OCI-LY1 (cell line): ENCODE data around the gene ADCY1.

Source experiments
- H2AFZ ChIP-seq: fragments of 200-600 bp; sonication (generic), shearing (Covaris generic); 2 replicates; pipeline ENCODE4 v1.6.0; 2014; ENCODE audit warnings: antibody characterized with exemption, mild to moderate bottlenecking, low read length
- H3F3A ChIP-seq: fragments of 200-600 bp; sonication (generic), shearing (Covaris generic); 2 replicates; pipeline ENCODE4 v1.6.0; 2014; ENCODE audit warnings: mild to moderate bottlenecking, antibody characterized with exemption, low read length, moderate library complexity; ENCODE audit not compliant: insufficient read depth
- H3K27ac ChIP-seq: fragments of 200-600 bp; sonication (generic); 2 replicates; pipeline ENCODE4 v1.5.1; 2014; ENCODE audit warnings: low read length, mixed run types, mild to moderate bottlenecking, low read depth; ENCODE audit not compliant: poor library complexity, severe bottlenecking
- H3K27me3 ChIP-seq: fragments of 200-600 bp; sonication (generic); 2 replicates; pipeline ENCODE4 v1.6.0; 2014; ENCODE audit warnings: antibody characterized with exemption, mild to moderate bottlenecking, low read length, moderate library complexity; ENCODE audit not compliant: insufficient read depth
- H3K36me3 ChIP-seq: fragments of 200-600 bp; sonication (generic); 2 replicates; pipeline ENCODE4 v1.6.1; 2014; ENCODE audit warnings: mild to moderate bottlenecking, antibody characterized with exemption, low read length, moderate library complexity, mixed read lengths; ENCODE audit not compliant: insufficient read depth
- H3K4me1 ChIP-seq: fragments of 200-600 bp; sonication (generic); 2 replicates; pipeline ENCODE4 v1.5.1; 2014; ENCODE audit warnings: mild to moderate bottlenecking, low read length, moderate library complexity; ENCODE audit not compliant: insufficient read depth, severe bottlenecking
- H3K4me2 ChIP-seq: fragments of 200-600 bp; sonication (generic), shearing (Covaris generic); 2 replicates; pipeline ENCODE4 v1.6.1; 2014; ENCODE audit warnings: low read length
- H3K4me3 ChIP-seq: fragments of 200-600 bp; sonication (generic); 2 replicates; pipeline ENCODE4 v1.5.1; 2014; ENCODE audit warnings: low read length, low read depth, mild to moderate bottlenecking, mixed read lengths; ENCODE audit not compliant: poor library complexity, severe bottlenecking
- H3K79me2 ChIP-seq: fragments of 200-600 bp; shearing (Covaris generic); 2 replicates; pipeline ENCODE4 v1.6.1; 2016; ENCODE audit warnings: mixed run types, low read length, mixed read lengths; ENCODE audit not compliant: insufficient read depth
- H3K9ac ChIP-seq: fragments of 200-600 bp; sonication (generic), shearing (Covaris generic); 2 replicates; pipeline ENCODE4 v1.6.1; 2014; ENCODE audit warnings: mild to moderate bottlenecking, low read length, mixed read lengths
- H3K9me2 ChIP-seq: fragments of 200-600 bp; sonication (generic), shearing (Covaris generic); 2 replicates; pipeline ENCODE4 v1.6.1; 2014; ENCODE audit warnings: low read depth, mild to moderate bottlenecking, low read length, mixed read lengths
- H3K9me3 ChIP-seq: fragments of 200-600 bp; shearing (Covaris generic); 2 replicates; pipeline ENCODE4 v1.6.1; 2014; ENCODE audit warnings: low read length, mixed read lengths
- H4K20me1 ChIP-seq: fragments of 200-600 bp; sonication (generic), shearing (Covaris generic); 2 replicates; pipeline ENCODE4 v1.6.0; 2016; ENCODE audit warnings: mild to moderate bottlenecking, low read length; ENCODE audit not compliant: insufficient read depth
- EZH2 ChIP-seq: fragments of 200-600 bp; sonication (generic), shearing (Covaris generic); IDR thresholded peaks from 2 replicates; pipeline ENCODE4 v1.8.0; 2017; ENCODE audit warnings: borderline replicate concordance, mixed run types, mild to moderate bottlenecking, antibody characterized with exemption, low read length, moderate library complexity, mixed read lengths
- TF ChIP-seq, protein P1 (sequence below): fragments of 200-600 bp; sonication (generic), shearing (Covaris generic); IDR thresholded peaks from 2 replicates; pipeline ENCODE4 v1.5.1; 2017; ENCODE audit warnings: mild to moderate bottlenecking, antibody characterized with exemption, low read length, moderate library complexity, mixed read lengths

ADCY1 gene

DNA sequence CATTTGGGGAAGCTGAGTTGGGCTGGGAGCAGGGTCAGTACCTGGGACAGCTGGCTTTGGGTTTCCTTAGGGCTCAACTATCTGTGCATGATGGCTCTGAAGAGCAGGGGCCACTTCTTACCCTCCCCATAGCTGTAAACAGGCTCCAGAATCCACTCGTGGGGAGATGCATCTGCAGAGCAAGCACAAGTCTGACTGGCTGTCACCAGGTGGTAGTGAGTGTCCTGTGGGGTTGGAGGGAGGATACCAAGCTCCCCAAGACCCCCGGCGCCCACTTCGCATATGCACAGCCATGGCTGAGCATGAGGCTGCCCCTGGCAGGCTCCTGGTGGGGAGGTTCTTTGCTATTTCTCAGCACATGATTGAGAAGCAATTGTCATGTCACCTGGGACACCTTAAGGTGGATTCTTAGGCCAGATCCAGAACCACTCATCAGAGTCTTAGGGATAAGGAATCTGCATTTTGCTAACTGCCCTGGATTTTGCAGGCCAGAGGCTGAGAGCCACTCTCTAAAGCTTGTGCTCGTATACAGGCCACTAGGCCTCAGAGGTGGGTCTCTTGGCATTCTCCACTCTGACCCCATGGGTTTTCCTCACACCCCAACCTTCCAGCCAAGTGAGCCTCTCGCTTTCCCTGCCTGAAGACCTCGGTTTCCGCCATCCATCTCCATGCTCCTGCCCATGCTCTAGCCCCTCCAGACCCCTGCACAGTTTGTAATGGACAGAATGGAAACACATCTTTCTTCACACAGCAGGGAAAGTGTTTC lies 53.7 kb downstream of the ADCY1 start:
- no peak overlapping the region for H2AFZ ChIP-seq

DNA sequence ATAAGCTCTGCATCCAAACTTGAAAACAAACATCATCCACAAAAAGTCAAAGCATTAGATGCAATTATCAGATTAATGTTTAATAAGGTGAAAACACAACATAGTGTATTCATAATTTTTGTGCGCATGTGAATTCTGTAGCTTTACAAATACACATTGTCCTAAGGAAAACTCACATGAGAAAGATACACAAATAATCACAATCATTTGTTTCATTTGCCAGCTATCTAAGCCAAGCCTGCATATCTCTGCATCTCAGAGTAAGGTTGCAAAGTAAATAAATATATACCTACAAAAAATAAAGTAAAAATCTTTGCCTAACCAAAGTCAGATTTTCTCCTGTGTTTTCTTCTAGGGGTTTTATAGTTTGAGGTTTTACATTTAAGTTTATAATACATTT lies 57.4 kb downstream of the ADCY1 start:
- Histone ChIP-seq H3K27ac (no peak overlapping the region), H3K4me3 (no peak overlapping the region), H3K36me3 (no peaks in the 10 kb centered on the region), H3F3A (no peaks in the 10 kb centered on the region), H3K4me2 (no peak overlapping the region), H3K9me2 (no peaks in the 10 kb centered on the region), H3K9ac (no peak overlapping the region), H3K79me2 (no peaks in the 10 kb centered on the region), H3K27me3 (no peaks in the 10 kb centered on the region), H2AFZ (no peak overlapping the region), H4K20me1 (no peaks in the 10 kb centered on the region), H3K4me1 (no peaks in the 10 kb centered on the region), H3K9me3 (peaks cover 6% of the 10 kb centered on the region; the same call in 1 of the 2 replicates)
- TF ChIP-seq, protein P1, sequence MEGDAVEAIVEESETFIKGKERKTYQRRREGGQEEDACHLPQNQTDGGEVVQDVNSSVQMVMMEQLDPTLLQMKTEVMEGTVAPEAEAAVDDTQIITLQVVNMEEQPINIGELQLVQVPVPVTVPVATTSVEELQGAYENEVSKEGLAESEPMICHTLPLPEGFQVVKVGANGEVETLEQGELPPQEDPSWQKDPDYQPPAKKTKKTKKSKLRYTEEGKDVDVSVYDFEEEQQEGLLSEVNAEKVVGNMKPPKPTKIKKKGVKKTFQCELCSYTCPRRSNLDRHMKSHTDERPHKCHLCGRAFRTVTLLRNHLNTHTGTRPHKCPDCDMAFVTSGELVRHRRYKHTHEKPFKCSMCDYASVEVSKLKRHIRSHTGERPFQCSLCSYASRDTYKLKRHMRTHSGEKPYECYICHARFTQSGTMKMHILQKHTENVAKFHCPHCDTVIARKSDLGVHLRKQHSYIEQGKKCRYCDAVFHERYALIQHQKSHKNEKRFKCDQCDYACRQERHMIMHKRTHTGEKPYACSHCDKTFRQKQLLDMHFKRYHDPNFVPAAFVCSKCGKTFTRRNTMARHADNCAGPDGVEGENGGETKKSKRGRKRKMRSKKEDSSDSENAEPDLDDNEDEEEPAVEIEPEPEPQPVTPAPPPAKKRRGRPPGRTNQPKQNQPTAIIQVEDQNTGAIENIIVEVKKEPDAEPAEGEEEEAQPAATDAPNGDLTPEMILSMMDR = no peak
- TF ChIP-seq EZH2 = no peak

More for the DNA sequence above, 53.7 kb downstream of the ADCY1 start:
- Histone ChIP-seq H3K9ac (no peak overlapping the region), H3K36me3 (no peaks in the 10 kb centered on the region), H3K4me2 (no peak overlapping the region), H3F3A (no peaks in the 10 kb centered on the region), H4K20me1 (no peaks in the 10 kb centered on the region), H3K9me2 (no peaks in the 10 kb centered on the region), H3K27ac (no peak overlapping the region), H3K27me3 (peaks cover 5% of the 10 kb centered on the region; the same call in 1 of the 2 replicates), H3K4me1 (no peaks in the 10 kb centered on the region), H3K9me3 (peaks cover 6% of the 10 kb centered on the region; the same call in 1 of the 2 replicates), H3K79me2 (no peaks in the 10 kb centered on the region), H3K4me3 (no peak overlapping the region)
- no peak for TF ChIP-seq EZH2
- TF ChIP-seq, protein P1 = no peak

DNA sequence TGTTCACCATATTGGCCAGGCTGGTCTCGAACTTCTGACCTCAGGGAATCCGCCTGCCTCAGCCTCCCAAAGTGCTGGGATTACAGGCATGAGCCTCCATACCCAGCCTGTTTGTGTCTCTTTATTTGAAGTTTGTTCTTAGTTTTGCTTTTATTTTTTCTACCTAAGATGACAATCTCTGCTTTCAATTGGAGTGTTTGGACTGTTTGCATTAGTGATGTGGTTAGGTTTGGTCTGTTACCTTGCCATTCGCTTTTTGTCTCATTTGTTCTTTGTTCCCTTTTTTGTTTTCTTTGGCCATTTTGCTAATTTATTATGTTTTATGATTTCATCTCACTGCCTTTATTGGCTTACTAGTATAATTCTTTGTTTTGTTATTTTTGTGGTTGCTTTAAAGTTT lies 62.6 kb downstream of the ADCY1 start:
- no peaks in the 10 kb centered on the region for H4K20me1 ChIP-seq
- H3K9ac ChIP-seq = no peak overlapping the region
- no peaks in the 10 kb centered on the region for H3K9me2 ChIP-seq
- H3K4me2 ChIP-seq = no peak overlapping the region
- H3K4me3 ChIP-seq = no peak overlapping the region
- H3K36me3 ChIP-seq = no peaks in the 10 kb centered on the region
- no peaks in the 10 kb centered on the region for H3K4me1 ChIP-seq
- no peaks in the 10 kb centered on the region; the same call in 1 of the 2 replicates for H3K27me3 ChIP-seq
- no peak overlapping the region for H2AFZ ChIP-seq
- TF ChIP-seq, protein P1 = no peak
- TF ChIP-seq EZH2 = no peak
- H3F3A ChIP-seq = no peaks in the 10 kb centered on the region
- no peaks in the 10 kb centered on the region for H3K79me2 ChIP-seq
- no peaks in the 10 kb centered on the region for H3K9me3 ChIP-seq
- no peak overlapping the region for H3K27ac ChIP-seq
